Neural cell (in vitro differentiated cells): Measurements from ENCODE around the gene SEC14L6. TPM values are rescaled to one million over a fixed set of nuclear protein-coding genes. Genes with fewer than 3 reads are reported as not detected.

Experiments
- H2AFZ ChIP-seq: fragments of 200-600, 300-800 bp; sonication (generic), shearing (Covaris generic); 2 replicates; pipeline ENCODE4 v1.6.0; 2014; ENCODE audit warnings: low read depth, mild to moderate bottlenecking, antibody characterized with exemption, low read length, moderate library complexity
- H3F3A ChIP-seq: fragments of 200-600 bp; shearing (Covaris generic); 2 replicates; pipeline ENCODE4 v1.6.1; 2016; ENCODE audit warnings: mild to moderate bottlenecking, moderate library complexity, mixed read lengths, antibody characterized with exemption, low read length; ENCODE audit not compliant: insufficient read depth, poor library complexity, severe bottlenecking
- H3K27ac ChIP-seq: fragments of 200-600, 300-800 bp; sonication (generic), shearing (Covaris generic); 2 replicates; pipeline ENCODE4 v1.5.1; 2014; ENCODE audit warnings: mild to moderate bottlenecking, low read length, moderate library complexity
- H3K27me3 ChIP-seq: fragments of 300-800, 200-600 bp; sonication (generic), shearing (Covaris generic); 2 replicates; pipeline ENCODE4 v1.6.0; 2014; ENCODE audit warnings: mild to moderate bottlenecking, low read depth, low read length, moderate library complexity; ENCODE audit not compliant: insufficient read depth
- H3K36me3 ChIP-seq: fragments of 300-800, 200-600 bp; sonication (generic), shearing (Covaris generic); 2 replicates; pipeline ENCODE4 v1.5.1; 2014; ENCODE audit warnings: mild to moderate bottlenecking, antibody characterized with exemption, low read length, moderate library complexity; ENCODE audit not compliant: insufficient read depth
- H3K4me2 ChIP-seq: fragments of 300-800, 200-600 bp; sonication (generic), shearing (Covaris generic); 2 replicates; pipeline ENCODE4 v1.6.0; 2014; ENCODE audit warnings: mild to moderate bottlenecking, low read length
- H3K4me3 ChIP-seq: fragments of 300-800, 200-600 bp; sonication (generic), shearing (Covaris generic); 2 replicates; pipeline ENCODE4 v1.5.1; 2014; ENCODE audit warnings: mild to moderate bottlenecking, low read length, moderate library complexity
- H3K79me2 ChIP-seq: fragments of 200-600 bp; shearing (Covaris generic); replicated peaks from 2 replicates; pipeline ENCODE4 v1.6.0; 2014; ENCODE audit warnings: mild to moderate bottlenecking, low read length, moderate library complexity; ENCODE audit not compliant: insufficient read depth
- H3K9ac ChIP-seq: fragments of 300-800, 200-600 bp; sonication (generic), shearing (Covaris generic); 2 replicates; pipeline ENCODE4 v1.6.1; 2016; ENCODE audit warnings: mild to moderate bottlenecking, low read length, mixed read lengths
- H3K9me2 ChIP-seq: fragments of 200-600 bp; shearing (Covaris generic); 2 replicates; pipeline ENCODE4 v1.6.1; 2016; ENCODE audit warnings: mild to moderate bottlenecking, low read length, mixed read lengths; ENCODE audit not compliant: insufficient read depth
- H3K9me3 ChIP-seq: fragments of 200-600, 300-800 bp; sonication (generic), shearing (Covaris generic); 2 replicates; pipeline ENCODE4 v1.6.1; 2016; ENCODE audit warnings: mild to moderate bottlenecking, mixed run types, low read length, moderate library complexity, mixed read lengths
- H4K20me1 ChIP-seq: fragments of 200-600 bp; shearing (Covaris generic); 2 replicates; pipeline ENCODE4 v1.6.1; 2016; ENCODE audit warnings: mild to moderate bottlenecking, mixed run types; ENCODE audit not compliant: insufficient read depth
- CTCF ChIP-seq: fragments of 450-650 bp; IDR thresholded peaks from 2 replicates; pipeline ENCODE4 v1.5.1; 2014; ENCODE audit warnings: antibody characterized with exemption, mild to moderate bottlenecking, moderate library complexity; ENCODE audit not compliant: poor library complexity, severe bottlenecking
- EP300 ChIP-seq: fragments of 450-650 bp; conservative IDR thresholded peaks from 2 replicates; pipeline ENCODE4 v1.6.1; 2014; ENCODE audit warnings: antibody characterized with exemption, mild to moderate bottlenecking, moderate library complexity; ENCODE audit not compliant: poor library complexity, severe bottlenecking
- EZH2 ChIP-seq: fragments of 200-600, 300-800 bp; shearing (Covaris generic), sonication (generic); IDR thresholded peaks from 2 replicates; pipeline ENCODE4 v1.6.1; 2014; ENCODE audit warnings: antibody characterized with exemption, low read length, borderline replicate concordance, mild to moderate bottlenecking; ENCODE audit not compliant: insufficient read depth, poor library complexity, severe bottlenecking
- MXI1 ChIP-seq: fragments of 450-650 bp; conservative IDR thresholded peaks from 2 replicates; pipeline ENCODE4 v1.6.1; 2014; ENCODE audit warnings: antibody characterized with exemption, mild to moderate bottlenecking; ENCODE audit not compliant: poor library complexity, severe bottlenecking
- POLR2AphosphoS5 ChIP-seq: IDR thresholded peaks from 2 replicates; pipeline ENCODE4 v1.6.1; 2012
- RAD21 ChIP-seq: fragments of 450-650 bp; conservative IDR thresholded peaks from 2 replicates; pipeline ENCODE4 v1.6.1; 2014; ENCODE audit warnings: antibody characterized with exemption, mild to moderate bottlenecking, moderate library complexity
- REST ChIP-seq: IDR thresholded peaks from 2 replicates; pipeline ENCODE4 v1.6.1; 2012; ENCODE audit warnings: borderline replicate concordance
- SMC3 ChIP-seq: fragments of 450-650 bp; conservative IDR thresholded peaks from 2 replicates; pipeline ENCODE4 v1.6.1; 2014; ENCODE audit warnings: antibody characterized with exemption, mild to moderate bottlenecking, moderate library complexity; ENCODE audit not compliant: poor library complexity
- TAF1 ChIP-seq: IDR thresholded peaks from 2 replicates; pipeline ENCODE4 v1.6.1; 2012; ENCODE audit warnings: low read depth
- polyA plus RNA-seq: library from polyadenylated mRNA; depleted of rRNA; stranded (reverse); fragments of >200 nt; gene quantifications from 2 replicates; pipeline ENCODE4 v1.2.3, GENCODE V29; 2014

Gene SEC14L6
- polyA plus RNA-seq, 1 donor from 2014 or later: not detected

- no peak for TF ChIP-seq MXI1
- no peak for TF ChIP-seq EZH2
- no peak for TF ChIP-seq REST
- no peak for TF ChIP-seq EP300
- no peak for TF ChIP-seq TAF1
- no peak for TF ChIP-seq CTCF
- TF ChIP-seq RAD21: no peak
- no peak for TF ChIP-seq POLR2AphosphoS5
- TF ChIP-seq SMC3: no peak
- H3K27ac ChIP-seq: no peak overlapping the region
Observed at GRCh38 chr22:30523646-30524489, 22.7 kb downstream of the SEC14L6 start.

GRCh38 chr22:30521368-30522156 is 25.0 kb downstream of the SEC14L6 start:
- TF ChIP-seq RAD21: no peak
- no peak for TF ChIP-seq MXI1
- no peak for TF ChIP-seq EP300
- no peak for TF ChIP-seq CTCF
- TF ChIP-seq SMC3: no peak
- no peak overlapping the region for H2AFZ ChIP-seq
- H3K9me2 ChIP-seq: no peaks in the 10 kb centered on the region
- H3K27ac ChIP-seq: no peak overlapping the region
- H3K4me2 ChIP-seq: no peak overlapping the region
- no peaks in the 10 kb centered on the region for H4K20me1 ChIP-seq
- H3K36me3 ChIP-seq: no peaks in the 10 kb centered on the region
- H3F3A ChIP-seq: no peaks in the 10 kb centered on the region
- H3K79me2 ChIP-seq: no peaks in the 10 kb centered on the region
- H3K9ac ChIP-seq: no peak overlapping the region
- no peaks in the 10 kb centered on the region for H3K9me3 ChIP-seq
- H3K27me3 ChIP-seq: no peaks in the 10 kb centered on the region
- no peak overlapping the region for H3K4me3 ChIP-seq

More at GRCh38 chr22:30523646-30524489, 22.7 kb downstream of the SEC14L6 start:
- H2AFZ ChIP-seq: no peak overlapping the region
- no peak overlapping the region for H3K4me2 ChIP-seq
- H3K36me3 ChIP-seq: no peaks in the 10 kb centered on the region
- H3K9me2 ChIP-seq: no peaks in the 10 kb centered on the region
- H3K79me2 ChIP-seq: no peaks in the 10 kb centered on the region
- H3K27me3 ChIP-seq: no peaks in the 10 kb centered on the region
- no peaks in the 10 kb centered on the region for H4K20me1 ChIP-seq
- no peaks in the 10 kb centered on the region for H3K9me3 ChIP-seq
- no peak overlapping the region for H3K4me3 ChIP-seq
- no peak overlapping the region for H3K9ac ChIP-seq
- no peaks in the 10 kb centered on the region for H3F3A ChIP-seq
